T47D (cell line): ENCODE data around the gene TBL1Y.

Experiments
- DNase-seq, 2 experiments: peaks; one replicate each; pipeline versions ENCODE4 v3.0.0 to v3.0.0-alpha.2; 2011 to 2012; ENCODE audit warnings: low read depth in 1 of 2, low spot score in 1 of 2
- JUND ChIP-seq: IDR thresholded peaks from 2 replicates; pipeline ENCODE4 v1.6.1; 2012; ENCODE audit warnings: low read depth
- in situ Hi-C: cut with HindIII; loops from 2 replicates; pipeline ENCODE4 v1.10.0; 2016; ENCODE audit warnings: low sequenced_read_pairs, low pct_unique_long_range_greater_than_20kb

The TBL1Y gene

DNA sequence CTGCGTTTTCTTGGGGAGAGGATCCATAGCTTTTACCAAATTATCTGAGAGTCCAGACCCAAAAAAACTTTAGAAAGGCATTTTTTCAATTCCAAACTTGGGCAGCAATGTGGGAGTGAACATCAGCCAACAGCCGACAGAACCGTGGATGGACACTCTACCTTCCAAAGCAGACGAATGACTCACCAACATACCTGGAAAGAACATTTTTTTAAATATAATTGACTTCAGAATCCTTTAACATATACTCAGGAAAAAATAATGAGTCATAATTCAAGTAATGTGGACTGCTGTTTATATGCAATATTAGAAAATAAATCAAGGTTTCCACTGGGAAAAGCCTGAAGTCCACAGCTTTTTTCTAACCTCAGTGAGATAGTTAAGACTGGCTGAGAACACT is 211.7 kb downstream of the TBL1Y start:
- in situ Hi-C loops = no loop called here
- DNase-seq = no peak
- TF ChIP-seq JUND = no peak

DNA sequence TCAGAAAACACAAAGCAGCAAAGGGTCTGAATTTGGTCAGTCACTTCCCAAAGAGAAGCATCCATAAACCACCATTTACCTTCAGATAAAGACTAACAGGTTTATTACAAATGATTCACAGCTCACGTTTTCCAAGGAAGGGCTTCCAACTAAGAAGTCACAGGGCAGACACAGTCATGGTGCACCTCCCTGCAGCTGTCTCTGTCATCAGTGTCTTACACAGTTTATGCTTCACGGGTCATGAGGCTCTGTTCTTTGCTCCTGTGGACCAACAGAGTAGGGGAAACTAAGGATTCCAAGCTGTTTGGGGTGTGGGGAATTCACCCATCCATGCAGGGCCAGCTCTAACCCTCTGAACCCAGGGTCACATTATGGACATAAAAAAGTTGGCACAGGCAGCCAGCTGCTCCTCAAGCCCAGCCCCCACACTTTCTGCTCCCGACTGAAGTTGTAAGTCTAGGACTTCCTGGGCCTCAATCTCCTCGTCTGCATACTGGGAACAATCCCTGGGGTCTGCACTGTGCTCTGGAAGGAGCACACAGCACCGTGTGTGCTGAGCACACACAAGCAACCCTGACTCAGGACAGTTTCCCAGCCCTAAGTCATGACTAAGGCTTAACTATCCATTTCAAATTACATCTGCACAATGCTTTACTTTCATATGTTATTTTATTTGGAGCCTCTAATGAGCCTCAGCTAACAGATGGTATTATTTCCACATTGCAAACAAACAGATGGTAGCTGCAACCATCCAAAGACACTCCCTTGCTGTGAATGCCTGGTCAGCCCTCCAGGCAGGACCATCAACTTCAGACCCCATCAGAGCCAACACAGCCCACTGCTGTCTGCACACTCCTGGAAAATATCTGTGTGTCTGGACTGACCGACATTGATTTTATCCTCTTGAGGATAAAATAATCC is 214.9 kb downstream of the TBL1Y start:
- TF ChIP-seq JUND = no peak
- no peak for DNase-seq
- in situ Hi-C loops = no loop called here

DNA sequence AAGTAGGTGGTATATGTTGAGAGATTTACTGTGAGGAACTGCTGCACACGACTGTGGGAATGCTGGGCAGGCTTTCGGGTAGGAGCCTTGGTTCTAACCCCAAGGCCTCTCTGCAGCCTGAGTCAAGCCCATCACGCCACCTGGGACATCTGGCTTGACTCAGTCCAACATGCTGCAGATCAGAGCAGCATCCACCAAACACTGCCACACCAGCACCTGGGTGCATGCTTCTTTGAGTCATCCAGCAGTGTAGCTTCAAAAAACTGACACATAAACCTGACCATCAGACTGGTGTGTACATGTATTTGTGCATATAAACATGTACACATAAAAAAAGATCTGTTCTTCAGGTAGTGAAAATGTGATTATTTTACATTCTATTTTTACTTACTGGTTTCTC is 217.7 kb downstream of the TBL1Y start:
- no peak for TF ChIP-seq JUND
- DNase-seq = no peak
- in situ Hi-C loops = no loop called here
